A673 (cell line): Measurements from ENCODE around the gene CPEB1. TPM values are rescaled to one million over a fixed set of nuclear protein-coding genes. Genes with fewer than 3 reads are reported as not detected.

Source experiments
- BruUV-seq: library from RNA; stranded (reverse); fragments of 400-500 nt; replicated peaks from 2 replicates; lab custom pipeline; 2021; lab: Mats Ljungman, UMichigan
- CTCF ChIA-PET: fragments of 300-600 bp; sonication (Branson Sonifier 250); formaldehyde crosslinking; loops from one replicate; lab custom pipeline; 2022; ENCODE audit warnings: antibody characterized with exemption; lab: Charles Lee
- POLR2A ChIA-PET: fragments of 300-600 bp; sonication (Branson Sonifier 250); formaldehyde crosslinking; loops from one replicate; lab custom pipeline; 2022; ENCODE audit warnings: antibody characterized with exemption; ENCODE audit not compliant: low non-redundant PET; lab: Charles Lee
- DNase-seq: peaks from one replicate; pipeline ENCODE4 v3.0.0-alpha.2; 2015; ENCODE audit warnings: low spot score
- H3K27ac ChIP-seq: fragments of 200-600 bp; sonication (generic); 2 replicates; pipeline ENCODE4 v1.5.1; 2016; ENCODE audit warnings: mixed run types, low read depth, mild to moderate bottlenecking, mixed read lengths, antibody characterized with exemption, low read length; ENCODE audit not compliant: poor library complexity, severe bottlenecking
- H3K27me3 ChIP-seq: fragments of 200-600 bp; sonication (generic); replicated peaks from 2 replicates; pipeline ENCODE4 v1.6.1; 2017; ENCODE audit warnings: mixed run types, low read depth, mild to moderate bottlenecking, mixed read lengths, antibody characterized with exemption, low read length; ENCODE audit not compliant: insufficient read depth, poor library complexity
- H3K36me3 ChIP-seq: fragments of 200-600 bp; sonication (generic); 2 replicates; pipeline ENCODE4 v1.6.1; 2016; ENCODE audit warnings: mixed run types, mild to moderate bottlenecking, mixed read lengths, antibody characterized with exemption, low read length; ENCODE audit not compliant: insufficient read depth, poor library complexity, severe bottlenecking
- H3K4me1 ChIP-seq: fragments of 200-600 bp; sonication (generic); 2 replicates; pipeline ENCODE4 v1.6.1; 2017; ENCODE audit warnings: mixed run types, mild to moderate bottlenecking, mixed read lengths, antibody characterized with exemption, low read length; ENCODE audit not compliant: insufficient read depth, poor library complexity, severe bottlenecking
- H3K4me3 ChIP-seq: fragments of 200-600 bp; sonication (generic); 2 replicates; pipeline ENCODE4 v1.5.1; 2016; ENCODE audit warnings: low read depth, mixed run types, mild to moderate bottlenecking, mixed read lengths, low read length; ENCODE audit not compliant: poor library complexity, severe bottlenecking
- H3K9me3 ChIP-seq: fragments of 200-600 bp; sonication (generic); 2 replicates; pipeline ENCODE4 v1.6.1; 2016; ENCODE audit warnings: mixed run types, low read depth, mild to moderate bottlenecking, mixed read lengths, antibody characterized with exemption, low read length; ENCODE audit not compliant: poor library complexity, severe bottlenecking
- CTCF ChIP-seq: fragments of 300-800, 200-600 bp; sonication (generic); conservative IDR thresholded peaks from 2 replicates; pipeline ENCODE4 v1.5.1; 2017; ENCODE audit warnings: low read depth, mild to moderate bottlenecking, antibody characterized with exemption, low read length, moderate library complexity, mixed read lengths
- EZH2 ChIP-seq: fragments of 200-600 bp; sonication (generic); IDR thresholded peaks from 2 replicates; pipeline ENCODE4 v1.6.1; 2017; ENCODE audit warnings: borderline replicate concordance, low read depth, mild to moderate bottlenecking, mixed read lengths, antibody characterized with exemption, low read length; ENCODE audit not compliant: poor library complexity, severe bottlenecking
- intact Hi-C: fragments of 100-400 bp; cut with micrococcal nuclease; formaldehyde crosslinking; loops from one replicate; pipeline ENCODE4 v1.10.0; 2022; ENCODE audit not compliant: unreplicated experiment
- total RNA-seq: library from RNA; stranded (reverse); gene quantifications from 2 replicates; pipeline ENCODE4 v1.2.3, GENCODE V29; 2021

CPEB1 gene
- total RNA-seq, 1 experiment from 2014 or later: not detected

- TF ChIP-seq EZH2: no peak
- TF ChIP-seq CTCF: no peak
- no peaks in the 10 kb centered on the region for H3K4me1 ChIP-seq
- no peaks in the 10 kb centered on the region for H3K36me3 ChIP-seq
- DNase-seq: peak; percentile 54
- POLR2A ChIA-PET: no interaction called here
- BruUV-seq: no TSS peak
- no peaks in the 10 kb centered on the region for H3K27me3 ChIP-seq
- intact Hi-C loops: loop anchor here (5.0 kb wide), 1 partner anchor 44 kb away; the partner anchor contains the start of gene AP3B2
- CTCF ChIA-PET: no interaction called here
- H3K27ac ChIP-seq: no peak overlapping the region
- no peaks in the 10 kb centered on the region for H3K9me3 ChIP-seq
- no peak overlapping the region for H3K4me3 ChIP-seq
Measured at GRCh38 chr15:82663186-82663600, 16.0 kb upstream of the CPEB1 start.

DNA sequence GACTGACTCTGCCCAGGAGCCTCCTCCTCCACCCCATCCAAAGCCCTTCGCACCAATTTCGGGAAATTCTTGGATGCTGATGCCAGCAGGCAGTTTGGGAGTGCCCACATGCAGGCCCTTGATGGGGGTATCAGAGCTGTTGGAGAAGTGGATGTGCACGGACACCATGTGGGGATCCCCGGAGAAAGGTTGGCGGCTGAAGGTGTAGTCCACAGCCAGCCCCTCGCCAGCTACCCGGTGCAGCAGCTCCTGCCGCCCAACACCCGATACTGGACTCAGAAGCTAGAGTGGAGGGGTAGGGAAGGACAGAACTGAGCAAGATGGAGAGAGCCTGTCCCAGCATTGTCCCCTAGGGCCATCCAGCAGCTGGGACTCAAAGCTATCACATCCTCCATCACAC lies 15.5 kb upstream of the CPEB1 start:
- TF ChIP-seq CTCF (no peak), EZH2 (no peak)
- H3K4me1 ChIP-seq: no peaks in the 10 kb centered on the region
- H3K27ac ChIP-seq: no peak overlapping the region
- no peaks in the 10 kb centered on the region for H3K9me3 ChIP-seq
- ChIA-PET CTCF (no interaction called here), POLR2A (no interaction called here)
- H3K27me3 ChIP-seq: no peaks in the 10 kb centered on the region
- H3K36me3 ChIP-seq: no peaks in the 10 kb centered on the region
- DNase-seq: no peak
- no peak overlapping the region for H3K4me3 ChIP-seq
- no TSS peak for BruUV-seq
- intact Hi-C loops: loop anchor here (5.0 kb wide), 1 partner anchor 45 kb away; the partner anchor contains the start of gene AP3B2

DNA sequence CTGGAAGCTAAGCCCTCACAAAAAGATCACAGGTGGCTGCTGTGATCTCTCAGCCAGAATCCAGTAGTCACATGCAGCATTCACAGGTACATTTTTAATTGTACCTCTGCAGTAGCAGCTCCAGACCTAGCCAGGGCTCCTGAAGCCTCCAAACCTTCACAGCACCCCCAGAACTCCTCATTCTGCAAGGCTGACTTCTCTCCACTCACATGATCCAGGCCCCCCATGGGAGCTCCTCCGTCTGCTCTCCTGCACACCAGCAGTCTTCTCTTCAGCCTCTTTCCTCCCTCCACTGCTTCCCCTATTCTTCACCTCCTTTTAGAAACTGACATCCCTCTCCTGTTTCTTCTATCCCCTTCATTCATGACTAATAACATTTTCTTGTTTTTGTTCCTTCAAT lies 13.2 kb upstream of the CPEB1 start:
- no peak for TF ChIP-seq EZH2
- no peak for TF ChIP-seq CTCF
- intact Hi-C loops: loop anchor here (5.0 kb wide), 1 partner anchor 47 kb away; the partner anchor contains the start of gene AP3B2

More for the DNA sequence above, 13.2 kb upstream of the CPEB1 start:
- ChIA-PET CTCF (no interaction called here), POLR2A (no interaction called here)
- no peak overlapping the region for H3K27ac ChIP-seq
- BruUV-seq: no TSS peak
- H3K4me3 ChIP-seq: no peak overlapping the region
- H3K27me3 ChIP-seq: no peaks in the 10 kb centered on the region
- no peaks in the 10 kb centered on the region for H3K36me3 ChIP-seq
- no peaks in the 10 kb centered on the region for H3K4me1 ChIP-seq
- DNase-seq: no peak
- H3K9me3 ChIP-seq: no peaks in the 10 kb centered on the region
